ENCODE data around the gene HMBS. TPM values are rescaled to one million over a fixed set of nuclear protein-coding genes. Genes with fewer than 3 reads are reported as not detected.

The HMBS gene
- total and polyA plus RNA-seq, 5 donors from 2014 or later, result 5.9 to 15.5 (median 13.3) TPM

DNA sequence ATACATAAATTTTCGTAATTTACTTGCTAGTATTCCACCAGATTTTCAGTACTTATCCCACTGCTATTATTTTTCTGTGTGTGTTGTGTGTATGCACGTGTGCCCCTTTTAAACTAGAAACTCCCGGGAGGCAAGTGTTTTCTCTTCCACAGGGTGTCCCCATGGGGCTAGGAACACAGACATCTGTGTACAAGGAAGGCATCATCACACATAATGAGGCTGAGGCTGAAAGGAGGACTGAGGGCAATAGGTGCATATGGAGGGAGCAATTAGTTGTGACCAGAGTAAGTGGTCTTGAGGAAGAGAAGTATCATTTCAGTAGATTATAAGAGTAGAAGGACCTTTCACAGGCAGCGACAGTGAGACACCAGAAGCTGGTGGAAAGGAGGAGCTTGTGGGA is 19.1 kb downstream of the HMBS start:
- Histone ChIP-seq H3K4me1 (ENCODE audit: control insufficient read depth, insufficient read depth, low read length, poor library complexity, severe bottlenecking) (peaks cover 45% of the 10 kb centered on the region), H3K27ac (ENCODE audit: insufficient read depth, low read length, poor library complexity, severe bottlenecking) (no peak overlapping the region), H3K27me3 (ENCODE audit: control insufficient read depth, insufficient read depth, low read length) (no peaks in the 10 kb centered on the region), H3K9me3 (ENCODE audit: control insufficient read depth in 2 of 2, low read length in 2 of 2) (no peaks in the 10 kb centered on the region), H3K4me3 (ENCODE audit: low read depth, low read length) (no peak overlapping the region), H3K36me3 (ENCODE audit: control insufficient read depth, insufficient read depth, low read length) (no peaks in the 10 kb centered on the region)
- Mint-ChIP-seq H3K9me3 (no peaks in the 10 kb centered on the region), H3K4me3 (peak overlapping the region; percentile 59 to 99 (median 83)), H3K27ac (peak overlapping the region; percentile 66 to 98 (median 79)), H3K27me3 (no peaks in the 10 kb centered on the region), H3K36me3 (peaks cover 10% of the 10 kb centered on the region), H3K4me1 (peaks cover 12 to 63% (median 39%) of the 10 kb centered on the region in 4 donors)
- no peak for DNase-seq
- ATAC-seq (ENCODE audit: low read depth in 2 of 2), result no peak

DNA sequence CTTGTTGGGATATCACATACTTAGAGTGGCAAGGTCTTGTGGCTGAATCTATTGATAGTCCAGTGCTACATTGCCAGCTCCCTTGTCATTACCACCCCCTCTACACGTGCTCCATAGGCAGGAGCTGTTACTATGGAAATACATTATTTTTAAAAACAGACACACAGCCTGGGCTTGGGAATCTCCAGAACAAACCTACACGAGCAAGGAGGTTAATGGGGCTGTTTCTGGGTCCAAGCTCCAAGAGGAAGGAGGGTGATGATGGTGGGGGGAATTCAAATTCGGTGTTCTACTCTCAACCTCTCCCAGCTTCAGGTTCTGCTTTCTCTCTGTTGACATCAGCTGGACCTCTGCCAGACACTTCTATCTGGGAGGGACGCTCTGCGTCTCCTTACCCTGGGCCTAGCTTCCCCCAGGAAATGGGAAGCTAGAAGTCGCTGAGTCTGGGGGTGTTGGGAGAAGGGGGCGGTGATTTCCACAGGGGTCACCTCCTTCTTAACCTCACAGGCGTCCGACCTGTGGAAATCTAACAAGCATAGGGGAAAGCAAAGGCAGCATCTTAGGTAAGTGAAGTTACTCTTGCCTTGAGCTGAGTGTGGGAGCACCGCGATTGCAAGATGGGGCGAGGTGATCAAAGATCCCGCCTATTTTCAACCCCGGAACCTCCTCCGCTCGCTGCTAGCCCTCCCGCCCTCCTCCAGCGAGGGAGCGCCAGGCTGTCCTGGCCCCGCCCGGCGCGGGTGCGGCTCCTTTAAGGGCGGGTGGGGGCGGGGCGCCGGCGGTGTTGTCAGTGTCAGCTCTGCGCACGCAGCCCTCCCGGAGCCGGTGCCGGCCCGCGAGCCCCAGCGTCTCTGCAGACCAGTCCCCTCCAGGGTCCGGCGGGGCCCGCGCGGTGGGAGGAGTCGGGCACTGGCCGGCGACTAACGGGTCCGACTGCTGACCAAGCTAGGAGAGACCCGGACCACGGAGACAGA is 22.2 kb downstream of the HMBS start, which contains the start of gene C2CD2L:
Gene C2CD2L, plus strand, starts transcription at position 781 of the 974 bp plus-strand sequence. CDS start 398 bp downstream, outside the sequence.
- ATAC-seq (ENCODE audit: low read depth in 2 of 2) (peak; percentile 90 to 91), DNase-seq (peak; percentile 84 to 96 (median 84))
- Mint-ChIP-seq H3K27ac (peak within 1 kb of the TSS; percentile 88 to 96 (median 95)), H3K36me3 (peaks cover 11% of the 10 kb centered on the region), H3K4me3 (peak within 1 kb of the TSS; percentile 93 to 99 (median 94)), H3K4me1 (peaks cover 16 to 67% (median 40%) of the 10 kb centered on the region in 4 donors), H3K9me3 (no peaks in the 10 kb centered on the region), H3K27me3 (no peaks in the 10 kb centered on the region)
- H3K36me3 ChIP-seq (ENCODE audit: control insufficient read depth, insufficient read depth, low read length), result peaks cover 15% of the 10 kb centered on the region
- no peaks in the 10 kb centered on the region for H3K9me3 ChIP-seq (ENCODE audit: control insufficient read depth in 2 of 2, low read length in 2 of 2)
- H3K4me1 ChIP-seq (ENCODE audit: control insufficient read depth, insufficient read depth, low read length, poor library complexity, severe bottlenecking), result peaks cover 43% of the 10 kb centered on the region
- no peaks in the 10 kb centered on the region for H3K27me3 ChIP-seq (ENCODE audit: control insufficient read depth, insufficient read depth, low read length)
- peak within 1 kb of the TSS; percentile 75 for H3K27ac ChIP-seq (ENCODE audit: insufficient read depth, low read length, poor library complexity, severe bottlenecking)
- H3K4me3 ChIP-seq (ENCODE audit: low read depth, low read length), result peak within 1 kb of the TSS; percentile 86

DNA sequence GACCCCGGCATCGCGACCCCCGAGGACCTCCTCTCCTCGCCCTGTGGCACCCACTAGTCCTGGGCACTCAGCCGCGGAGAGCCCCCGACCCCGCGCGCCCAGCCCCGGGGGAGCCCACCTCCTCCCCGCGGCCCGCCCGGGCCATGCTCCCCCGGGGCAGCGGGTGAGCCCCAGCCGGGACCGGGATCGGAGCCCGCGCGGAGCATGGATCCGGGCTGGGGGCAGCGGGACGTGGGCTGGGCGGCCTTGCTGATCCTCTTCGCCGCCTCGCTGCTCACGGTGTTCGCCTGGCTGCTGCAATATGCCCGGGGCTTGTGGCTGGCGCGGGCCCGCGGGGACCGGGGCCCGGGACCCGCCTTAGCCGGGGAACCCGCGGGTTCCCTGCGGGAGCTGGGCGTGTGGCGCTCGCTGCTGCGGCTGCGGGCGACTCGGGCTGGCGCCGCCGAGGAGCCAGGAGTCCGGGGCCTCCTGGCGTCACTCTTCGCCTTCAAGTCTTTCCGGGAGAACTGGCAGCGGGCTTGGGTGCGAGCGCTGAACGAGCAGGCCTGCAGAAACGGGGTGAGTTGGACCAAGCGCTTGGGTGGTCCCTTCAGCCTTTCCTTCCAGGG is 23.0 kb downstream of the HMBS start:
- H3K27me3 Mint-ChIP-seq, result no peaks in the 10 kb centered on the region
- ATAC-seq (ENCODE audit: low read depth in 2 of 2), result peak; percentile 11 to 15
- peak overlapping the region; percentile 93 to 98 (median 94) for H3K4me3 Mint-ChIP-seq
- H3K27ac Mint-ChIP-seq, result peak overlapping the region; percentile 15 to 96 (median 80)
- no peaks in the 10 kb centered on the region for H3K9me3 ChIP-seq (ENCODE audit: control insufficient read depth in 2 of 2, low read length in 2 of 2)
- no peaks in the 10 kb centered on the region for H3K27me3 ChIP-seq (ENCODE audit: control insufficient read depth, insufficient read depth, low read length)
- H3K4me1 ChIP-seq (ENCODE audit: control insufficient read depth, insufficient read depth, low read length, poor library complexity, severe bottlenecking), result peaks cover 40% of the 10 kb centered on the region
- peak overlapping the region; percentile 75 for H3K27ac ChIP-seq (ENCODE audit: insufficient read depth, low read length, poor library complexity, severe bottlenecking)
- peak overlapping the region; percentile 86 for H3K4me3 ChIP-seq (ENCODE audit: low read depth, low read length)
- H3K36me3 Mint-ChIP-seq, result peaks cover 13% of the 10 kb centered on the region
- no peaks in the 10 kb centered on the region for H3K9me3 Mint-ChIP-seq
- peaks cover 23% of the 10 kb centered on the region for H3K36me3 ChIP-seq (ENCODE audit: control insufficient read depth, insufficient read depth, low read length)
- DNase-seq, result no peak
- peaks cover 16 to 61% (median 39%) of the 10 kb centered on the region in 4 donors for H3K4me1 Mint-ChIP-seq

- no peaks in the 10 kb centered on the region for H3K9me3 ChIP-seq (ENCODE audit: control insufficient read depth in 2 of 2, low read length in 2 of 2)
- H3K36me3 ChIP-seq (ENCODE audit: control insufficient read depth, insufficient read depth, low read length), result peaks cover 27% of the 10 kb centered on the region
- H3K9me3 Mint-ChIP-seq, result no peaks in the 10 kb centered on the region
- ATAC-seq (ENCODE audit: low read depth in 2 of 2) (peak in 1 of 2 donors; percentile 15), DNase-seq (peak in 2 of 3 donors; percentile 39 to 64)
- H3K4me1 ChIP-seq (ENCODE audit: control insufficient read depth, insufficient read depth, low read length, poor library complexity, severe bottlenecking), result peaks cover 33% of the 10 kb centered on the region
- H3K4me1 Mint-ChIP-seq, result peaks cover 16 to 57% (median 41%) of the 10 kb centered on the region in 4 donors
- peak overlapping the region; percentile 75 for H3K27ac ChIP-seq (ENCODE audit: insufficient read depth, low read length, poor library complexity, severe bottlenecking)
- no peaks in the 10 kb centered on the region for H3K27me3 ChIP-seq (ENCODE audit: control insufficient read depth, insufficient read depth, low read length)
- peak overlapping the region; percentile 93 to 98 (median 94) for H3K4me3 Mint-ChIP-seq
- H3K36me3 Mint-ChIP-seq, result peaks cover 18% of the 10 kb centered on the region
- no peaks in the 10 kb centered on the region for H3K27me3 Mint-ChIP-seq
- H3K27ac Mint-ChIP-seq, result peak overlapping the region; percentile 15 to 96 (median 80)
- H3K4me3 ChIP-seq (ENCODE audit: low read depth, low read length), result peak overlapping the region; percentile 86
These were observed 23.6 kb downstream of the HMBS start for GRCh38 chr11:119108146-119108856.

GRCh38 chr11:119108857-119109221 is 24.2 kb downstream of the HMBS start:
- peak overlapping the region; percentile 86 for H3K4me3 ChIP-seq (ENCODE audit: low read depth, low read length)
- DNase-seq, result no peak
- H3K9me3 ChIP-seq (ENCODE audit: control insufficient read depth in 2 of 2, low read length in 2 of 2), result no peaks in the 10 kb centered on the region
- peaks cover 33% of the 10 kb centered on the region for H3K4me1 ChIP-seq (ENCODE audit: control insufficient read depth, insufficient read depth, low read length, poor library complexity, severe bottlenecking)
- H3K36me3 ChIP-seq (ENCODE audit: control insufficient read depth, insufficient read depth, low read length), result peaks cover 31% of the 10 kb centered on the region
- Mint-ChIP-seq H3K27ac (peak overlapping the region; percentile 80 to 96 (median 85)), H3K4me3 (peak overlapping the region; percentile 93 to 98 (median 94)), H3K9me3 (no peaks in the 10 kb centered on the region), H3K36me3 (peaks cover 20% of the 10 kb centered on the region), H3K27me3 (no peaks in the 10 kb centered on the region), H3K4me1 (peaks cover 13 to 54% (median 38%) of the 10 kb centered on the region in 4 donors)
- H3K27me3 ChIP-seq (ENCODE audit: control insufficient read depth, insufficient read depth, low read length), result no peaks in the 10 kb centered on the region
- no peak for ATAC-seq (ENCODE audit: low read depth in 2 of 2)
- H3K27ac ChIP-seq (ENCODE audit: insufficient read depth, low read length, poor library complexity, severe bottlenecking), result peak overlapping the region; percentile 75

- H3K27ac ChIP-seq (ENCODE audit: insufficient read depth, low read length, poor library complexity, severe bottlenecking), result no peak overlapping the region
- H3K36me3 Mint-ChIP-seq, result peaks cover 23% of the 10 kb centered on the region
These were observed 25.2 kb downstream of the HMBS start for GRCh38 chr11:119109843-119110242.

GRCh38 chr11:119110439-119110838 is 25.8 kb downstream of the HMBS start:
- Mint-ChIP-seq H3K36me3 (peaks cover 27% of the 10 kb centered on the region), H3K9me3 (no peaks in the 10 kb centered on the region), H3K27me3 (no peaks in the 10 kb centered on the region), H3K4me1 (peaks cover 12 to 50% (median 40%) of the 10 kb centered on the region in 4 donors), H3K4me3 (peak overlapping the region in 2 of 4 donors; percentile 4 to 98), H3K27ac (peak overlapping the region in 2 of 3 donors; percentile 41 to 42)
- DNase-seq, result no peak
- Histone ChIP-seq H3K4me1 (ENCODE audit: control insufficient read depth, insufficient read depth, low read length, poor library complexity, severe bottlenecking) (peaks cover 42% of the 10 kb centered on the region), H3K27ac (ENCODE audit: insufficient read depth, low read length, poor library complexity, severe bottlenecking) (no peak overlapping the region), H3K9me3 (ENCODE audit: control insufficient read depth in 2 of 2, low read length in 2 of 2) (no peaks in the 10 kb centered on the region), H3K36me3 (ENCODE audit: control insufficient read depth, insufficient read depth, low read length) (peaks cover 35% of the 10 kb centered on the region), H3K27me3 (ENCODE audit: control insufficient read depth, insufficient read depth, low read length) (no peaks in the 10 kb centered on the region), H3K4me3 (ENCODE audit: low read depth, low read length) (no peak overlapping the region)
- ATAC-seq (ENCODE audit: low read depth in 2 of 2), result no peak

More at GRCh38 chr11:119109843-119110242, 25.2 kb downstream of the HMBS start:
- Histone ChIP-seq H3K9me3 (ENCODE audit: control insufficient read depth in 2 of 2, low read length in 2 of 2) (no peaks in the 10 kb centered on the region), H3K4me1 (ENCODE audit: control insufficient read depth, insufficient read depth, low read length, poor library complexity, severe bottlenecking) (peaks cover 38% of the 10 kb centered on the region), H3K4me3 (ENCODE audit: low read depth, low read length) (peak overlapping the region; percentile 86), H3K27me3 (ENCODE audit: control insufficient read depth, insufficient read depth, low read length) (no peaks in the 10 kb centered on the region), H3K36me3 (ENCODE audit: control insufficient read depth, insufficient read depth, low read length) (peaks cover 35% of the 10 kb centered on the region)
- no peaks in the 10 kb centered on the region for H3K9me3 Mint-ChIP-seq
- ATAC-seq (ENCODE audit: low read depth in 2 of 2), result no peak
- no peaks in the 10 kb centered on the region for H3K27me3 Mint-ChIP-seq
- peak overlapping the region in 1 of 3 donors; percentile 67 for H3K27ac Mint-ChIP-seq
- DNase-seq, result no peak
- peaks cover 9 to 46% (median 37%) of the 10 kb centered on the region in 4 donors for H3K4me1 Mint-ChIP-seq
- H3K4me3 Mint-ChIP-seq, result peak overlapping the region; percentile 93 to 98 (median 94)
